MM.1S (cell line): Measurements from ENCODE around the gene FXYD2.

Experiments used
- DNase-seq: peaks from one replicate; pipeline ENCODE4 v3.0.0-alpha.2; 2015
- H2AFZ ChIP-seq: fragments of 300-600 bp; sonication (generic); 2 replicates; pipeline ENCODE4 v1.6.0; 2016; ENCODE audit warnings: antibody characterized with exemption, low read length
- H3F3A ChIP-seq: fragments of 300-600 bp; sonication (generic); 2 replicates; pipeline ENCODE4 v1.6.1; 2016; ENCODE audit warnings: mild to moderate bottlenecking, antibody characterized with exemption, low read length, moderate library complexity, mixed read lengths; ENCODE audit not compliant: insufficient read depth
- H3K27ac ChIP-seq: fragments of 300-600 bp; sonication (generic); 2 replicates; pipeline ENCODE4 v1.5.1; 2016; ENCODE audit warnings: mild to moderate bottlenecking, low read length
- H3K27me3 ChIP-seq: fragments of 300-600 bp; sonication (generic); replicated peaks from 2 replicates; pipeline ENCODE4 v1.6.0; 2016; ENCODE audit warnings: low read length; ENCODE audit not compliant: insufficient read depth
- H3K36me3 ChIP-seq: fragments of 300-600 bp; sonication (generic); replicated peaks from 2 replicates; pipeline ENCODE4 v1.6.1; 2016; ENCODE audit warnings: mild to moderate bottlenecking, low read length, mixed read lengths; ENCODE audit not compliant: insufficient read depth
- H3K4me1 ChIP-seq: fragments of 300-600 bp; sonication (generic); 2 replicates; pipeline ENCODE4 v1.6.1; 2016; ENCODE audit warnings: low read length, mixed read lengths
- H3K4me2 ChIP-seq: fragments of 300-600 bp; sonication (generic); 2 replicates; pipeline ENCODE4 v1.6.0; 2016; ENCODE audit warnings: low read depth, low read length
- H3K4me3 ChIP-seq: fragments of 300-600 bp; sonication (generic); 2 replicates; pipeline ENCODE4 v1.5.1; 2016; ENCODE audit warnings: low read length, mixed read lengths
- H3K79me2 ChIP-seq: fragments of 300-600 bp; sonication (generic); 2 replicates; pipeline ENCODE4 v1.6.1; 2016; ENCODE audit warnings: mixed run types, low read length, mixed read lengths
- H3K9ac ChIP-seq: fragments of 300-600 bp; sonication (generic); 2 replicates; pipeline ENCODE4 v1.6.1; 2016; ENCODE audit warnings: low read length, mixed read lengths
- H3K9me2 ChIP-seq: fragments of 300-600 bp; sonication (generic); replicated peaks from 2 replicates; pipeline ENCODE4 v1.6.1; 2016; ENCODE audit warnings: mild to moderate bottlenecking, low read length, mixed read lengths; ENCODE audit not compliant: insufficient read depth
- H3K9me3 ChIP-seq: fragments of 300-600 bp; sonication (generic); replicated peaks from 2 replicates; pipeline ENCODE4 v1.6.1; 2016; ENCODE audit warnings: mild to moderate bottlenecking, low read length, mixed read lengths; ENCODE audit not compliant: insufficient read depth
- H4K20me1 ChIP-seq: fragments of 300-600 bp; sonication (generic); 2 replicates; pipeline ENCODE4 v1.6.1; 2016; ENCODE audit warnings: mild to moderate bottlenecking, low read length, moderate library complexity, mixed read lengths; ENCODE audit not compliant: insufficient read depth
- EZH2 ChIP-seq: fragments of 300-600 bp; sonication (generic); optimal IDR thresholded peaks from 2 replicates; pipeline ENCODE3; 2017; ENCODE audit warnings: low read depth, mild to moderate bottlenecking, antibody characterized with exemption, low read length, mixed read lengths
- EZH2phosphoT487 ChIP-seq: fragments of 300-600 bp; sonication (generic); IDR thresholded peaks from 2 replicates; pipeline ENCODE4 v1.6.1; 2018; ENCODE audit warnings: antibody characterized with exemption, low read length
- TF ChIP-seq, protein P1 (sequence below): fragments of 300-600 bp; sonication (generic); IDR thresholded peaks from 2 replicates; pipeline ENCODE4 v1.5.1; 2016; ENCODE audit warnings: antibody characterized with exemption, low read length, mixed read lengths

Gene FXYD2

DNA sequence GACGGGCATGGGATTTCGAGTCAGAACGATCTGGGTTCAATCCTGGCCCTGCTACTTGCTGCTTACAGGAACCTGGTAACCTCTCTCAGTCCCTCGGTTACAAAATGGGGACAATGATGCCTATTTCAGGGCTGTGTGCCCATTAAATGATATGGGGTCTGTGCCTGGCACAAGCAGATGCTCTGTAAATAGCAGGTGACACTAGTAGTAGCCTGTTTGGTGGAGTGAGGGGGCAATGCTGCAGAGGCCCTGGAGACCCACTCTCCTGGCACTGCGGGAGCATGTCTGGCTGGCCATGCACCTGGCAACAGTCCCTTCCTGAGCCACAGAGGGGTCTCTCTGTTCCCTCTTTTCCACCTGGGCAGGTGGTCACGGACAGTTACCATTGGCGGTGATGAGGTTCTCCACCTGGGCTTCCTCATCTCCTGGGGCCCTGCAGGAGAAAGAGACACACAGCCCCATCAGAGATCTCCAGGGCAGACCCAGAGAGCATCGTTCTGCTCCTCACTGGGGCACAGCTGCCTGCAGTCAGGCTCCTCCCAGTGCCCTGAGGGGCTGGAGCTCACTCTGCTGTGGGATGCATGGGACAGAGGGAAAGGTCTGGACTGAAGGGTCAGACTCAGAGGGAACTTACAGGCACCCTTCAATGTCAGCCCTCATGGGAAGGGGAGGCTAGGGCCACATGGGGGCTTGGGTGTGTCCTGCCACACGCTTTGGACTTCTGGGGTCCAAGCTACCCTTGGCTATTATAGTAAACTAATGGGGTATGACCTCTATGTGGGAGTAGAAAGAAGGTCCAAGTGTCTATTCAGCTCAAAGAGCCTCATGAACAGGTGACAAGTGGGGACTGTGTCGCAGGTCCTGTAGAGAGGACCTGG lies 15.6 kb upstream of the FXYD2 start:
- H3K9me3 ChIP-seq: no peaks in the 10 kb centered on the region
- H3K9ac ChIP-seq: no peak overlapping the region
- no peaks in the 10 kb centered on the region for H4K20me1 ChIP-seq
- H3K36me3 ChIP-seq: no peaks in the 10 kb centered on the region
- H3K4me2 ChIP-seq: no peak overlapping the region
- H2AFZ ChIP-seq: no peak overlapping the region
- no peak overlapping the region for H3K27ac ChIP-seq
- no peak overlapping the region for H3K4me3 ChIP-seq
- peaks cover 41% of the 10 kb centered on the region for H3K27me3 ChIP-seq
- H3K4me1 ChIP-seq: no peaks in the 10 kb centered on the region
- H3F3A ChIP-seq: no peaks in the 10 kb centered on the region
- no peaks in the 10 kb centered on the region for H3K79me2 ChIP-seq
- TF ChIP-seq, protein P1, sequence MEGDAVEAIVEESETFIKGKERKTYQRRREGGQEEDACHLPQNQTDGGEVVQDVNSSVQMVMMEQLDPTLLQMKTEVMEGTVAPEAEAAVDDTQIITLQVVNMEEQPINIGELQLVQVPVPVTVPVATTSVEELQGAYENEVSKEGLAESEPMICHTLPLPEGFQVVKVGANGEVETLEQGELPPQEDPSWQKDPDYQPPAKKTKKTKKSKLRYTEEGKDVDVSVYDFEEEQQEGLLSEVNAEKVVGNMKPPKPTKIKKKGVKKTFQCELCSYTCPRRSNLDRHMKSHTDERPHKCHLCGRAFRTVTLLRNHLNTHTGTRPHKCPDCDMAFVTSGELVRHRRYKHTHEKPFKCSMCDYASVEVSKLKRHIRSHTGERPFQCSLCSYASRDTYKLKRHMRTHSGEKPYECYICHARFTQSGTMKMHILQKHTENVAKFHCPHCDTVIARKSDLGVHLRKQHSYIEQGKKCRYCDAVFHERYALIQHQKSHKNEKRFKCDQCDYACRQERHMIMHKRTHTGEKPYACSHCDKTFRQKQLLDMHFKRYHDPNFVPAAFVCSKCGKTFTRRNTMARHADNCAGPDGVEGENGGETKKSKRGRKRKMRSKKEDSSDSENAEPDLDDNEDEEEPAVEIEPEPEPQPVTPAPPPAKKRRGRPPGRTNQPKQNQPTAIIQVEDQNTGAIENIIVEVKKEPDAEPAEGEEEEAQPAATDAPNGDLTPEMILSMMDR: no peak
- TF ChIP-seq EZH2phosphoT487 (no peak), EZH2 (no peak)
- no peaks in the 10 kb centered on the region for H3K9me2 ChIP-seq
- no peak for DNase-seq

DNA sequence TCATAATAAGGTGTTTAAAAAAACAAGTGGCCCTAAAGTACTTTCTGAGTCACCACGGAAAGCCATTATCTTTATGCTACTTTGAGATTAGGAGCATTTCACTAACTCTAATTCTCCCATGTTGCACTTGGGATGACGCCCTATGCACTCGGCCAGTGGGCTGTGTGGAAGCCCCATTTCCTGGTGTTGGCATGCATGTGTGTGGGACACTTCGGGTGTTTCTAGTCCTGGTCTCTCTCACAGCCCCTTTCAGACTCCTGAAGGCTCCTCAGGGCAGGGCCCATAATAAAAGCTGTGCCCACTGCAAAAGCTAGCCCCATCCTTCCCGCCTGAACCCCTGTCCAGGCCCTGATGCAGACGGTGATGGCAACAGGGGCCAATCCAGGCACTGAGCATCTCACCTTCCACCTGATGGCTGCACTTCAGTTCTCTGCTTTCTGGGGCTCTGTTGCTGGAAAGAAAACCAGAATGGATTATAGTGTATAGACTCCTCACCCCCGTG lies 14.9 kb upstream of the FXYD2 start:
- Histone ChIP-seq H2AFZ (no peak overlapping the region), H3K36me3 (no peaks in the 10 kb centered on the region), H3K9me2 (no peaks in the 10 kb centered on the region), H3K27me3 (peaks cover 41% of the 10 kb centered on the region), H3K79me2 (no peaks in the 10 kb centered on the region), H3F3A (no peaks in the 10 kb centered on the region), H3K9me3 (no peaks in the 10 kb centered on the region), H3K27ac (no peak overlapping the region), H3K4me3 (no peak overlapping the region), H4K20me1 (no peaks in the 10 kb centered on the region), H3K4me2 (no peak overlapping the region), H3K4me1 (no peaks in the 10 kb centered on the region), H3K9ac (no peak overlapping the region)
- no peak for DNase-seq
- TF ChIP-seq EZH2phosphoT487 (no peak), EZH2 (no peak)
- TF ChIP-seq, protein P1: no peak

DNA sequence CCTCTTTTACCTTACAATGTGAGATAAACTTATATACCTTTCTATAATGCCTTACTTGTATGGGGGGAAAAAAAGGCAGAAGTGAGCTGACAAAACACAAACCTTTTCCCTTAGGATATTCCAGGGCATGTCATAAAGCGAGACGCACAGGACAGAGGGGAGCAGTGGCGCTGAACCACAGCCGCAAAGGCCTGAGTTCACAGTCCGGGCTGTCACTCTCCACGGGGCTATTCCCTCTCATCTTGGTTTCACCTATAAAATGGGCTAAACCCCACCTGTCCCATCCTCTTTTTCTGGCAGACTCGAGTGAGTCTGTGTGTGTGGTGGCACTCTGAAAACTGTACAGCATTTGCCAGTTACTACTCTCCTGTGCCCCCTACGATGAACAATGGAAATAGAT lies 14.4 kb upstream of the FXYD2 start:
- DNase-seq: no peak
- Histone ChIP-seq H4K20me1 (no peaks in the 10 kb centered on the region), H3K36me3 (no peaks in the 10 kb centered on the region), H3K9me2 (no peaks in the 10 kb centered on the region), H3K9ac (no peak overlapping the region), H3K9me3 (no peaks in the 10 kb centered on the region), H3K79me2 (no peaks in the 10 kb centered on the region), H3K4me2 (no peak overlapping the region), H3F3A (no peaks in the 10 kb centered on the region), H3K27me3 (peaks cover 41% of the 10 kb centered on the region), H3K27ac (no peak overlapping the region), H3K4me3 (no peak overlapping the region), H2AFZ (no peak overlapping the region), H3K4me1 (no peaks in the 10 kb centered on the region)
- TF ChIP-seq EZH2: no peak
- TF ChIP-seq EZH2phosphoT487: no peak
- TF ChIP-seq, protein P1: no peak
